Brain pericyte (primary cell): Measurements from ENCODE around the gene CYFIP2.

ENCODE experiments used
- DNase-seq: peaks from one replicate; pipeline ENCODE4 v3.0.0-alpha.2; 2012; ENCODE audit warnings: low read depth, low spot score

Gene CYFIP2

GRCh38 chr5:157286761-157287211 is 20.9 kb downstream of the CYFIP2 start:
- DNase-seq = no peak

DNA sequence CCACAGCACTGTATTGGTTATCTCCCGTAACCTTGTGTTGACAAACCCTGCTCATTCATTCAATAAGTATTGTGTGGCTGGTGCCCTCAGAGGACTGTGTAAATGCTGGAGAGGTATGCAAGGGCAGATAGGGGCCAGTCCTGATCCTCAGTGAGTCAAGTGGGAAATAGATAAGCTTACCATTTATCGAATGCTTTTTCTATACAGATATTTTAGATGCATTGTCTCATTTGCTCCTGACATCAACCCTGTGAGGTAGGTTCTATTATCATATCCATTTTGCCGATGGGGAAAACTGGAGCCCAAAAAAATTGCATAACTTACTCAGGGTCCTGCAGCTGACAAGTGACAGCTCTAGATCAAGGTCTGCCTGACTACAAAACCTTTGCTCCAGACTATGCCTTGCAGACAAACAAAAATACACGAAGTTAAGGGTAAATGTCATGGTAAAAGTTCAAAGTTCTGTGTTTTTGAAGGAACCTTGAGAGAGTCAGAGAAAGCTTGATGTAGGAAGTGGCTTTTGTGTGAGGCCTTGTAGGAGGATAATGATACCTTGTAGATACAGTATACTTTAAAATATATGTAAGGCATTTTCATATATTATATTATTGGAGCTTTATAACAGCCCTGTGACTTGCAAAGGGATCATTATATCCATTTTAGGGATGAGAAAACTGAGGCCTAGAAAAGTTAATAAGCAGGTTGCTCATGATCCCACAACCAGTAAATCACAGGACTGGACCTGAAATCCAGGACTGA is 22.7 kb downstream of the CYFIP2 start:
- no peak for DNase-seq

DNA sequence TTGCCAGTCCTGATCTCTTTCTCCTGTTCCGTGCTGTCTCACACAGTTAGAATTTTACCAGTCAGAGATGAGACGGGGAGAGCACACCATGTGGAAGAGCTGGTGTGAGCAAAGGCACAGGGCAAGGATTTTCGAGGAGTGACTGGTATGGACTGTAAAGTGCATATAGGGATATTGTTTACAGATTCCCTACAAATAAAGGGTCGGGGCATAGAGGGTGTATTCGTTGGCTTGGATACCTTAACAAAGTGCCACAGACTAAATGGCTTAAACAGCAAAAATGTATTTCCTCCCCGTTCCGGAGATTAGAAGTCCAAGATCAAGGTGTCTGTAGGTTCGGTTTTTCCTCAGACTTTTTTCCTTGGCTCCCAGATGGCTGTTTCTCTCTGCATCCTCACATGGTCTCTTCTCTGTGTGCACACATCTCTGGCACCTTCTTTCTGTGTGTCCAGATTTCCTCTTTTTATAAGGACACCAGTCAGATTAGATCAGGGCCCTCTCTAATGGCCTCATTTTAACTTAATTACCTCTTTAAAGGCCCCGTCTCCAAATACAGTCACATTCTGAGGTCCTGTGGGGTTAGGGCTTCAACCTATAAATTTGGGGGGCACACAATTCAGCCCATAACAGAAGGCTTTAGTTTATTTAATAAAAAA is 23.4 kb downstream of the CYFIP2 start:
- no peak for DNase-seq

- no peak for DNase-seq
These were observed 24.4 kb downstream of the CYFIP2 start for GRCh38 chr5:157290156-157290980.

GRCh38 chr5:157290981-157291711 is 25.2 kb downstream of the CYFIP2 start:
- no peak for DNase-seq

- no peak for DNase-seq
These were observed 26.7 kb downstream of the CYFIP2 start for GRCh38 chr5:157292599-157292998.

GRCh38 chr5:157294407-157295091 is 28.6 kb downstream of the CYFIP2 start:
- no peak for DNase-seq

GRCh38 chr5:157295247-157295646 is 29.3 kb downstream of the CYFIP2 start:
- DNase-seq = no peak

DNA sequence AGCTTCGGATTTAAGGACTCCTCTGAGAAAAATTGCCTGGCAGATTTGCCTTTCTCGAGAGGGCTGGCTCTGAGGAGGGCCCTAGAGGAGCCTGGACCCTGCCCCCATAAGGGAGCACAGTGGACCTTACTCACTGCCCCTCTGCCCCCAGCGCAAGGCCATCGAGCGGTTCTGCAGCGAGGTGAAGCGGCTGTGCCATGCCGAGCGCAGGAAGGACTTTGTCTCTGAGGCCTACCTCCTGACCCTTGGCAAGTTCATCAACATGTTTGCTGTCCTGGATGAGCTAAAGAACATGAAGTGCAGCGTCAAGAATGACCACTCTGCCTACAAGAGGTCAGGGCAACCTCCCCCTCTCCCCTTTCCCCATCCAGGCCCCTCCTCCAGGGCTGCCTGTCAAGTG is 34.6 kb downstream of the CYFIP2 start:
- DNase-seq = no peak

- no peak for DNase-seq
These were observed 35.1 kb downstream of the CYFIP2 start for GRCh38 chr5:157301066-157301465.

DNA sequence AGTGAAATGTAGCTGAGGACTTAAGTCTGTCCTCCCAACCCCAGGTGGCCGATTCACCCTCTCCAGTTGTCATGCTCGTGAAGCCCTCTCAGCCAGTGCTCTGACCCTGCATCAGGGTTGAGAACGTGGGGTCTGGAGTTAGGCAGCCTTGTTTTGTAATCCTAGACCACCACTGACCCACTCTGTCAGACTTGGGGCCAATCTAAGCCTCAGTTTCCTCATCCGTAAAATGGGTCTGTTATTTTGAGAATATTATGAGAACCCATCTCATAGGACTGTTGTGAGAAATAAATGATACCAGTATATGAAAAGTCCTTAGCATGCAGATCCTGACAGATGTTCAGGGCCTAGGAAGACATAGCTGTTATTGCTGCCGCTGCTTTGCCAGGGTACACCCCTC is 37.1 kb downstream of the CYFIP2 start:
- no peak for DNase-seq

DNA sequence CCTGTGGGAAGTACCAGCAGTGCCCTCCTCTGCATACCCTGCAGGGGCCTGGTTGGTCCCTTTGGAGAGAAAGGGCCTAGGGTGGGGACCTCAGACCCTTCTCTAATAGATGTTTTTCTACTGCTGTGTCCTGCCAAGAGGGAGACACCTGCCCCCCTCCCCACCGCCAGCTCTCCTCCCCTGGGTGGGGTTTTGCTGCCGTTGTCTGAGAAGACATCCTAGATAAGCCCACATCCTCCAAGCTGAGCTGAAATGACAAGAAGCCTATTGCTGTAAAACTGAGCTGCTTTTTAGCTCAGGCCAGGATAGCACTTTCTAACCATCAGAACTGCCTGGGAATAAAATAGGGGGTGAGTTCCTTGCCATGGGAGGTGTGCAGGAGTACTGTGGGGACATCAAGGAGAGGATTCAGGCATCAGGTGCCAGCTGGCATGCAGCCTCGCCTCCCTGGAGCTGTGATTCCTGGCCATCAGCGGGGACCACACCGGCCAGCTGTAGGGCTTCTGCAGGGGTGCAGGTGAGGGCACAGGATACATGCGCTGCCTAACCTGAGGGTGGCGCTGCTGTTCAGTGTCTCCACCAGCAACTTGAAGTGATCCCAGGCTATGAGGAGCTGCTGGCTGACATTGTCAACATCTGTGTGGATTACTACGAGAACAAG is 37.9 kb downstream of the CYFIP2 start:
- no peak for DNase-seq

GRCh38 chr5:157306081-157306480 is 40.2 kb downstream of the CYFIP2 start:
- no peak for DNase-seq

DNA sequence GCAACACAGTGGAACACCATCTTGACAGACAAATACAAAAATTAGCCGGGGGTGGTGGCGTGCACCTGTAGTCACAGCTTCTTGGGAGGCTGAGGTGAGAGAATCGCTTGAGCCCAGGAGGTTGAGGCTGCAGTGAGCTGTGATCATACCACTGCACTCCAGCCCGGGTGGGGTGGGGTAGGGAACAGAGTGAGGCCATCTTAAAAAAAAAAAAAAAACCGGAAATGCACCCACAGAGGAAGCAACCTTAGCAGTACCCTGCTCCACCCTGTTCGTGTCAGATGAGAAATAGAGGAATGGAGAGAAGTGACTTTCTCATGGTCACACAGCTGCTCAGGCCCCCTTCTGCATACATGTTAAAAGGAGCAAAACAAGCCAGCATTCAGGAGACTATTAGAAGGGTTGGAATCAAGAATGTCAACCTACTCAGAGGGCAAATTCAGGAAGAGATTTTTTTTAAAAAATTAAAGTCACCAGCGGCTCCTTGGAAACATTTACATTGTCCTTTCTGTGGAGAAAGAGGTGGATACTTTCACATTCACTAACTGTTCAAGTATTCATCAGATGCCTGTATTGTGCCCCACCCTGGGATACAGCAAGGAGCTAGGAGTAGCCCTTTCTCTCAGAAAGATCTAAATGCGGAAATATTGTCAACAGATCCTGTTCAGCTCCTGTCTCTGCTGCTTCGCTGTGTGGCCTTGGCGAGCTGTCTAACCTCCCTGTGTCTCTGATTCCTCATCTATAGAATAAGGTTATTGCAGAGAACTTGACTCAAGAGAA is 41.0 kb downstream of the CYFIP2 start:
- no peak for DNase-seq

DNA sequence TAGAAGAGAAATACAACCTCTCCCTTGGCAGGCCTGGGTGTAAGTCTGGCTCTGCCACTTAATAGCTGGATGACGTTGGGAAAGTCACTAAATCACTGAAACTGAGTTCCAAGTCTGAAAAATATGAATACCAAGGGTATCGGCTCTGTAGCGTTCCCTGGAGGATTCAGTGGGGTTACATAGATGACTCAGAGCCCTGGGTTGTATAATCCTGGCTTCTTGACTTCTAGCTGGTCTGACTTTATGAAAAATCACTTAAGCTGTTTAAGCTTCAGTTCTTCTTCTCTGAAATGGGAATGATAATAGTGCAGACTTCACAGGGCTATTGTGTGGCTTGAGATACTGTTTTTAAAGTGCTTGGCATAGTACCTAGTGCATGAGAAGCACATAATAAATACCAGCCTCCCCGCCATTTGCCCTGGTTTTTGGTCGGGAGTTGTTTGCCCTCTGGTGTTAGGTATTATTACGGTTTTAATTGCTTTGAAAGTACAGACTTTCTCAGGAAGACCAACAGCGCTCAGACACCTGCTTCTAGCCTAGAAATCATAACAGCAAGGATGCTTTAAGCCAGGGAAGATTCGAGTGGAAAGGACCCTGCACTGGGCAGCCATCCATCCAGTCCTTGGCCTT is 43.0 kb downstream of the CYFIP2 start:
- no peak for DNase-seq

- no peak for DNase-seq
These were observed 43.9 kb downstream of the CYFIP2 start for GRCh38 chr5:157309796-157310195.

DNA sequence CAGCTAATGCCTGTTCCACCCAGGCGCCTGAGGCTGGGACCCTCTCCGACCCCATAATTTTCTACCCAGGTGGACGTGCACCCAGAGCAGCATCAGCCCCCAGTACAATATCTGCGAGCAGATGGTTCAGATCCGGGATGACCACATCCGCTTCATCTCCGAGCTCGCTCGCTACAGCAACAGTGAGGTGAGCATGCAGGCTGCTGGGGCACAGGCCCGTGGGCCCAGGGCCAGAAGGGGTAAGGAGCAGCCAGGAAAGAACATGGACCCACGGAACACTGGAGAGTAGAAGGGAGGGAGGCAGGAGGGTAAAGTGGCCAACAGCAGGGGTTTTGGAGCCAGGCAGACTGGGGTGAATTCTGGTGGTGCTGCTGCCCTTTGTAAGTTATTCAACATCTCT is 45.7 kb downstream of the CYFIP2 start:
- DNase-seq = no peak

DNA sequence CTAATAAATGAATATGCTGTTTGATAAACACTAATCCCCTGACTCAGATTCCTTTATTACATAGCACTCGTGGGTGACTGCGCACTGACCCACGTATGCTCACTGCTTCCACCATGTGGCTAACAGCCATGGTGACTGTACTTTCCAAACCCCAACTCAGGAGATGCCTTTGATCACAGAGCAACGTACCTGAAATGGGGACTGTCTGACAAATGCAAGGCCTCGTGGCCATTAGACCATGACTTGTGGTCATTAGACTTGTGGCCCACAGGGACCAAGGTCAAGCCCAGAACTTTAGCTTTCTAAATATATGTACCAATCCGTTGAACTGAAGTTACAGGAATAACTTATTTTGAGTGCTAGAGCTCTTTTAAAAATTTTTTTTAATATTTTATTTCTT is 46.6 kb downstream of the CYFIP2 start:
- DNase-seq = no peak

DNA sequence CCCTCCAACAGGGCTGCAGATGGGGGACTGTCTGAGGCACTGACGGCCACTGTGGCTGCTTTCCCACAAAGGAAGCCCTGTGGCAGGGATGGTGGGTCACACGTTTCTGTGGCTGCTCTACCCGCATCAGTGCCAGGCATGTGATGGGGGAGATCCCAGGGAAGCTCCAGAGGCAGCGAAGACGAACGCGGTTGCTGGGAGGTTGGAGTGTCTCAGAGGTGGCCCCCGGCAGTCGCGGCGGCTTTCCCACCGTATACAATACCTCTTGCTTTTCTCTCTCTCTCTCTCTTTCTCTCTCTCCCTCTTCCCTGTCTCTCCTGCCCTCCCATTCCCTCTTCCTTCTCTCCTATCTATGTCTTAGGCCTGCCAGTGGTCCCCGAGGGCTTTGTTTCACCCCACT is 56.7 kb downstream of the CYFIP2 start:
- DNase-seq = no peak
